Lung (tissue), 12 donors: ENCODE results near the gene ISM2. TPM values are rescaled to one million over a fixed set of nuclear protein-coding genes. Genes with fewer than 3 reads are reported as not detected.

Experiments
- ATAC-seq: fragments of 200-7000 bp; cut with Tn5 transposase; one replicate; pipeline ENCODE4 v1.9.1; 2020; ENCODE audit warnings: moderate number of reproducible peaks; ENCODE audit not compliant: insufficient read depth, low FRiP score
- DNase-seq, 3 donors: peaks; one replicate each; pipeline ENCODE4 v3.0.0-alpha.2; 2013 to 2017
- H3K27ac ChIP-seq, 2 donors: one replicate each; pipeline ENCODE4 v1.5.1; 2013; ENCODE audit warnings: mild to moderate bottlenecking in 2 of 2, moderate library complexity in 2 of 2, control low read depth in 1 of 2, inconsistent platforms in 1 of 2, low read depth in 1 of 2, low read length in 1 of 2
- H3K27me3 ChIP-seq, 3 donors: one replicate each; pipeline ENCODE4 v1.5.1; 2013; ENCODE audit warnings: low read length in 2 of 3; ENCODE audit not compliant: control insufficient read depth in 3 of 3, insufficient read depth in 3 of 3
- H3K36me3 ChIP-seq, 4 donors: one replicate each; pipeline ENCODE4 v1.5.1; 2013; ENCODE audit warnings: low read length in 4 of 4, mild to moderate bottlenecking in 1 of 4, moderate library complexity in 1 of 4; ENCODE audit not compliant: control insufficient read depth in 4 of 4, insufficient read depth in 4 of 4
- H3K4me1 ChIP-seq, 5 donors: one replicate each; pipeline ENCODE4 v1.5.1; 2013; ENCODE audit warnings: low read length in 5 of 5, mild to moderate bottlenecking in 2 of 5, moderate library complexity in 1 of 5; ENCODE audit not compliant: control insufficient read depth in 5 of 5, insufficient read depth in 5 of 5
- H3K4me3 ChIP-seq: one replicate; pipeline ENCODE4 v1.5.1; 2013; ENCODE audit warnings: mild to moderate bottlenecking, control low read depth, moderate library complexity
- H3K9ac ChIP-seq, 2 donors: one replicate each; pipeline ENCODE4 v1.5.1; 2013; ENCODE audit warnings: low read length in 2 of 2, control low read depth in 1 of 2; ENCODE audit not compliant: insufficient read depth in 1 of 2
- H3K9me3 ChIP-seq, 4 donors: one replicate each; pipeline ENCODE4 v1.5.1; 2013; ENCODE audit warnings: low read length in 3 of 4, mild to moderate bottlenecking in 1 of 4, moderate library complexity in 1 of 4; ENCODE audit not compliant: control insufficient read depth in 4 of 4, insufficient read depth in 3 of 4
- CTCF ChIP-seq: IDR thresholded peaks from 2 replicates; pipeline ENCODE4 v1.5.1; 2012; ENCODE audit warnings: mild to moderate bottlenecking; ENCODE audit errors: control extremely low read depth, extremely low read depth
- WGBS, 2 donors: extraction: QIAGEN DNeasy Blood & Tissue Kit; methylation state at CpG; one replicate each; pipeline ENCODE4 v1.1.7; 2013; 5-methylcytosine and 5-hydroxymethylcytosine counted together
- polyA plus RNA-seq, 2 donors: library from polyadenylated mRNA; stranded (reverse); fragments of 200-250 nt; gene quantifications; one replicate each; pipeline ENCODE4 v1.2.1, GENCODE V29; 2013
- total RNA-seq, 2 donors: library from RNA; depleted of rRNA in 1 of 2; stranded (reverse); fragments of >200 nt in 1 of 2; gene quantifications; one replicate each; pipeline ENCODE4 v1.2.1, GENCODE V29; 2014 to 2021
- donor health status: control.
- donor health status: control.
- donor health status: Bipolar disorder and iron deficiency.
- donor health status: healthy.
- donor health status: DM: yes; HTN: yes; CAD: no.

The ISM2 gene
- total and polyA plus RNA-seq, 4 donors, result 0.02 TPM; not detected in 3

GRCh38 chr14:77508249-77508648 is 9.6 kb upstream of the ISM2 start:
- Histone ChIP-seq H3K4me3 (no peak overlapping the region), H3K27me3 (no peaks in the 10 kb centered on the region), H3K36me3 (peaks cover 0 to 24% (median 15%) of the 10 kb centered on the region in 4 donors), H3K27ac (no peak overlapping the region), H3K9me3 (peaks cover 0 to 3% (median 0%) of the 10 kb centered on the region in 4 donors), H3K4me1 (no peaks in the 10 kb centered on the region), H3K9ac (no peak overlapping the region)
- ATAC-seq (no peak), DNase-seq (no peak)
- TF ChIP-seq CTCF, result no peak
- 63 to 84% methylated on average over 4 of the region's 4 CpGs for WGBS, 2 donors

- Histone ChIP-seq H3K9ac (no peak overlapping the region), H3K4me3 (no peak overlapping the region), H3K36me3 (peaks cover 0 to 24% (median 15%) of the 10 kb centered on the region in 4 donors), H3K27me3 (no peaks in the 10 kb centered on the region), H3K9me3 (peaks cover 0 to 3% (median 0%) of the 10 kb centered on the region in 4 donors), H3K27ac (no peak overlapping the region), H3K4me1 (no peaks in the 10 kb centered on the region)
- DNase-seq (no peak), ATAC-seq (no peak)
- TF ChIP-seq CTCF, result no peak
- 99 to 100% methylated on average over 3 of the region's 3 CpGs for WGBS, 2 donors
These were observed 9.1 kb upstream of the ISM2 start for GRCh38 chr14:77507762-77508161.

- H3K9ac ChIP-seq, result no peak overlapping the region
- DNase-seq (no peak), ATAC-seq (no peak)
- peaks cover 0 to 11% (median 2%) of the 10 kb centered on the region in 4 donors for H3K36me3 ChIP-seq
- H3K9me3 ChIP-seq, result peaks cover 0 to 2% (median 0%) of the 10 kb centered on the region in 4 donors
- no peak overlapping the region for H3K4me3 ChIP-seq
- no peak for TF ChIP-seq CTCF
- H3K4me1 ChIP-seq, result no peaks in the 10 kb centered on the region
- H3K27ac ChIP-seq, result no peak overlapping the region
- 73 to 87% methylated on average over 4 of the region's 4 CpGs for WGBS, 2 donors
- H3K27me3 ChIP-seq, result peaks cover 0 to 9% (median 6%) of the 10 kb centered on the region in 3 donors
These were observed 6.4 kb upstream of the ISM2 start for GRCh38 chr14:77505031-77505430.

GRCh38 chr14:77503138-77503537 is 4.5 kb upstream of the ISM2 start:
- DNase-seq (no peak), ATAC-seq (no peak)
- H3K9me3 ChIP-seq, result peaks cover 0 to 2% (median 0%) of the 10 kb centered on the region in 4 donors
- H3K4me1 ChIP-seq, result peaks cover 0 to 9% (median 0%) of the 10 kb centered on the region in 5 donors
- no peak overlapping the region for H3K9ac ChIP-seq
- no peak overlapping the region for H3K4me3 ChIP-seq
- WGBS, 2 donors, result 98 to 99% methylated on average over 5 of the region's 5 CpGs
- H3K27ac ChIP-seq, result no peak overlapping the region
- TF ChIP-seq CTCF, result no peak
- H3K36me3 ChIP-seq, result peaks cover 0 to 4% (median 1%) of the 10 kb centered on the region in 4 donors
- H3K27me3 ChIP-seq, result peaks cover 0 to 21% (median 16%) of the 10 kb centered on the region in 3 donors
